ENCODE data around the gene ATG5.
"Not testable (repeated sequence)": the region's sequence is repeated elsewhere in the genome, so short reads cannot be mapped to it uniquely, and the experiment has no call there.

Gene ATG5

DNA sequence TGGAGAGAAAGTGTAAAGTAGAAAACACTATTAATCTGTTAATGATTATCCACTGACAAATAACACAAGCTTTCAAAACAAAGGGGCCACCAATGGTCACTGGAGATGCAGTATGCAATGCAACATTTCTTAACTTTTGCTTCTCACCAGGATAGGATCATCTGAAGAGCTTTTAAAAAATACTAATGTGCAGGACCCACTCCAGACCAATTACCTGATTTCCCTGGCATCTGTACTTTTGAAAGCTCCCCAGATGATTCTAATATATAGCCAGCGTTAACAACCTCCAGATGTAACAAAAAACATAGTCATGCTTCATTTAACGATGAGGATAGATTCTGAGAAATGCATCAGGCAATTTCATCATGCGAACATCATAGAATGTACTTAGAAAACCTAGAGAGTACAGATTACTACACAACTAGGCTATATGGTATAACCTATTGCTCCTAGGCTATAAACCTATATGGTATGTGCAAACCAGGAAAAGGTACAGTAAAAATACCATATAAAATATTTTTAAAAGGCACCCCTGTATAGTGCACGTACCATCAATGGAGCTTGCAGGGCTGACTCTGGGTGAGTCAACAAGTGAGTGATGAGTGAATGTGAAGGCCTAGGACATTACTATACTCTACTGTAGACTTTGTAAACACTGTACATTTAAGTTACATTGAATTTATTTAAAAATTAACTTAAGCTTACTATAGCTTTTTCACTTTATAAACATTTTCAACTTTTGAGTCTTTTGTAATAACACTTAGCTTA is 69.2 kb downstream of the ATG5 start:
- DNase-seq: no peak

DNA sequence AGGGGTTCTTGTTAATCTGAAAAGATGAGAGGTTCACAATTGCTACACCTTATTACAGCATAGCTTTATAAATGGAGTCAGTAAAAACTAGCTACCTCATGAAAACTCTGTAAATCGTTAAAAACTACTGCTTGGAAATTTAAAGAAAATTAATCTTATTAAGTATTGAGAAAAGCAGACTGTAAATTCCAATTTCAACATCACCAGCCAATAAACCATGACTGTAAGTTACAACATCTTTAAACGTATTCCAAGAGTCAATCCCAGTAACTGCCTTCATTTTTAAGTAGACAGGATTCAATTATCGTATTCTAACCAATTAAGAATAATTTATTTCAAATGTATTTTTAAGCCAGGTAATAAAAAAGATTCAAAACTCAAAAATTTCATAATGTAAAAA is 70.3 kb downstream of the ATG5 start:
- DNase-seq: no peak

DNA sequence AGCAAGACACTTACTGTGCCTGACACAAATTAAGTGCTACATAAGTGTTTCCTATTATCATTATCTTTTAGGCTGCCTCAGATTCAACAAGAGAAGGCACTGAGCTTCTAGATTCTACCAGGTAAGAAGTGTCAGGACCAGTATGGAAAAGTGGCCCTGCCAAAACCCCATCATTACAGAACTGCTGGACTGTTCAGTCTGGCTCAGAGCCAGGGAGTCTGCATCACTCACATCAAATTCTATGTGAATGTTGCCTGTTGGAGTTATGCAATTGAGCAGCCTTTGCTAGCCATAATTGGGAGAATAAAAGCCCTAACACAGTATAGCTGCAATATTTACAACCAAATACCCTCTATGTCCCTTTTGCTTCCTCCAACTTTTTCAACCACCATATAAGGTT is 70.9 kb downstream of the ATG5 start:
- no peak for DNase-seq

DNA sequence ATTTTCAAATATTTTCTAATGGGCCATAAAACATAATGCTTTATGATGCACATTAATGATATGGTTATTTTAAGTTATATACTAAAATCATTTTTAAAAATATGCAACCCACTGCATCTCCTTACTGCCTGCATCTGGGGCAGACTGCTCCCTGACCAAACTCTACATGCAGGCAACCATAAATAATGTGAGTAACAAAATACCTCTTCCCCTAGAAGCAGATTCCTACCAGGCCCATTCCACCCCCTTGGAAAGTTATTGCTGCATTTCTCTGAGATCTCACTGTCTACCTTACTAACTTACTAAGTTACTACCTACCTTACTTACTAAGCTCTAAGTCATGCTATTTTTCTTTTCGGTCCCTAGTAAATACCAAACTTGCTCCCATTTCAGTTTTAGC is 71.8 kb downstream of the ATG5 start:
- DNase-seq: no peak

DNA sequence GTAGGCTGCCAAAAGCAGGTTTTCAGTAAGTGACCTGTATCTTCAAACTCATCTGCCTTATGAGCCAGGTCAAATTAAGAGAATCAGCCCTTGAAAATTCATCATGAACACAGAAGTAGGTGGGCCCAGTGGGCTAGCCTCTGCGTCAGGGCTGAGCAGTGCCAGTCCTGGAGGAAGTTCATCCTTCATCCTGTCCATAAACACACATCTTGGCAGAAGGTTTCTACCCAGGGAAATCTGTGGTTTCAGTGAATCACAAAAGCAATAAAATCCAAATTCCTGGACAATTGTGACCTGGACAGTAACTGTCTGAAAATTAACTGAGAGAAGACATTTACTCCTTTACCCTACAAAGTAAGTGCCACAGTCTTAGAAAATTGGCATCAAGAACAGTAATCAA is 72.4 kb downstream of the ATG5 start:
- DNase-seq: no peak

DNA sequence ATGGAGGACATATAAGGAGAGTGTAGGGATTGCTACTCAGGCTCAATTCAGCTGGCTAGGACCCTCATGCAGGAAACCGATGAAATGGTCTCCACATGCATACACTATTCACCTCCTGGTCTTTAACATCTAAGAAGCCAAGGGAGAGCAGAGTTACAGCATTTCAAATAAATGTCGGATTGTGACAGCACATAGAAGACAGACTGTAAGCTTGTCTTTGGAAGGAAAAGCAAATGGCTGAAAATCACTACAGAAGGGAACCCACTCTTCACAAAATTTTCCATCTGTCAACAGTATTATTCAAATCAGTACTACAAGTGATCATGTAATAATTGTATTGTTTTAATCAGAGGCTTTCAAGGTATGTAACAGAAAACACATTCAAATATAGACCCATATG is 72.9 kb downstream of the ATG5 start:
- DNase-seq: no peak

DNA sequence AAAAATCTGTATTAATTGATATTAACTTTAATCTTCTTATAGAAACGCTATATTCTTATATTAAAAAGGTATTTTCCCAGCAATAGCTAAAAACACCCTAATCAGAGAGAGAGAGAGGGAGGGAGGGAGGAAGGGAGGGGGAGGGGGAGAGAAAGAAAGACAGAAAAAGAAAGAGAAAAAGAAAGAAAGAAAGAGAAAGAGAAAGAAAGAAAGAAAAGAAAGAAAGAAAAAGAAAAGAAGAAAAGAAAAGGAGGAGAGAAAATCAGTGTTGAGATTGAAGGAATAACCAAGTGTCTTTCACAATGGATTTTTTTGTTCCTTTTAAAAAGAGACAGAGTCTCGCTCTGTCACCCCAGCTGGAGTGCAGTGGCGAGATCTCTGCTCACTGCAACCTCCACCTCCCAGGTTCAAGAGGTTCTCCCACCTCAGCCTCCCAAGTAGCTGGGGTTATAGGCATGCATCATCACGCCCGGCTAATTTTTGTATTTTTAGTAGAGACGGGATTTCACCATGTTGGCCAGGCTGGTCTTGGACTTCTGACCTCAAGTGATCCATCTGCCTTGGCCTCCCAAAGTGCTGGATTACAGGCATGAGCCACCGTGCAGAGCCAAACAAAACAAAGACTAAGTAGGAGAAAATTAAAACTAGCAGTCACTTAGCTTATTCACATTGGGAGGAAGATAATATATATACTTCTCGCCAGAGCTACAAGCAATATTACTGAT is 73.9 kb downstream of the ATG5 start:
- DNase-seq: not testable (repeated sequence)

DNA sequence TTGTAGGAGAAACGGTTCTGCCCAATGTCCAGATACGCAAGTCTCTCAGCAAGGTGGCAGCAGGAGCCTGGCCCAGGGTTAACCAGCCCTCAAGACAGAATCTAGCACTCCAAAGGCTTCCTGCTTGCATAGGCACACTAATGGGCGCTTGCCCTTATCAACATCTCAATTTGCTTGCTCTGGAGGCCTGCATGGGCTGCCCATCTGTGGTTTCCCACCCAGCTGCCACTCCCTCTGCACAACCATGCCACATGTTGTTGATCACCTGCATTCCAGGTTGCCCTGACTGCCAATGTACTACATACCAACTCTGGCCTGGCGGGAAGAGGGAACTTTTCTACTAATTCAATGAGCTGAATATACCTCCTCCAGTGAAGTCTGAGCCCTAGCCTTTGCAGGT is 74.6 kb downstream of the ATG5 start:
- no peak for DNase-seq

DNA sequence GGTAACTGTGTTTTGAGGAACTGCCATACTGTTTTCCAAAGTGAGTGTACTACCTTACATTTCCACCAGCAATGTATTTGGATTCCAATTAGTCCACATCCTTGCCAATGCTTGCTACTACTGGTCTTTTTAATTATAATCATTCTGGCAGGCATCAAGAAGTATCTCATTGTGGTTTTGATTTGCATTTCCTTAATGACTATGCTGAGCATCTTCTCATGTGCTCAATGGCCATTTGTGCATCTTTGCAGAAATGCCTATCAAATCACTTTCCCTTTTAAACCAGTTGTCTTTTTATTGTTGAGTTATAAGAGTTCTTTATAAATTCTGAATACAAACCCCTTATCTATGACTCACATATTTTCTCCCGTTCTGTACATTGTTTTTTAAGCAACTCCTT is 75.9 kb downstream of the ATG5 start:
- no peak for DNase-seq

DNA sequence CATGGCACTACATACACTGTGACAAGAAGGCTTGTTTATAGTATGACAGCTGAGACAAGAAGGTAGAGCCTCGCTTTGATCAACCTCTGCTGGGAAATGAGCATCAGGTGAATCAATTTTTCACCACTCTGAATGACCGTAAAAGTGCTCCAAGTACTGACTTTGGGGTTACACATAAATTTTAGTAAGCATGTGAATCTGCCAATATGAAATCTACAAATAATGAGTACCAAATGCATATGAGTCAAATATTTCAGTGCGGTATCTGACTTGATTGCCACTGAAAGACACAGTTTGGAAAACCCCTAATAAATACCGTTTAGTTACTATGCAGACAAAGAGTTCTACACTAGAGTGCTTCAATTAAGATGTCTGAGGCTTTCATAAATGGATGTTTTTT is 77.8 kb downstream of the ATG5 start:
- no peak for DNase-seq

DNA sequence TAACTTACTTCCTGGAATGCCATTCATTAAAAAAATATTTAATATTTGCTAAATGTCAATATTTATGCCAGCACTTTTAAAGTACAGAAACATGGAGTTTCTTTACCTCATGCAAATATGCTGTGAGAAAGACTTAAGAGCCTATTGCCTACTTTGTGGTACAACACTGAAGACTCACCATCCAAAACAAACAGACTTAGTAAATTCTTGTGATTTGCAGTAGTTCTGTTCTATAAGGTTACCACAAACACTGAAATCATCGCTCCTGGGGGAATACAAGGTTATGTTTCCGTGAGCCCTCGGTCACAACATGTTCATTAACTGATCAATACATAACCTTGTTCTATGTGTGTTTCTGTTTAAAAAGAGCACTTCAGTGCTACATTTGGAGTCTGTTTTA is 78.3 kb downstream of the ATG5 start:
- DNase-seq: no peak

DNA sequence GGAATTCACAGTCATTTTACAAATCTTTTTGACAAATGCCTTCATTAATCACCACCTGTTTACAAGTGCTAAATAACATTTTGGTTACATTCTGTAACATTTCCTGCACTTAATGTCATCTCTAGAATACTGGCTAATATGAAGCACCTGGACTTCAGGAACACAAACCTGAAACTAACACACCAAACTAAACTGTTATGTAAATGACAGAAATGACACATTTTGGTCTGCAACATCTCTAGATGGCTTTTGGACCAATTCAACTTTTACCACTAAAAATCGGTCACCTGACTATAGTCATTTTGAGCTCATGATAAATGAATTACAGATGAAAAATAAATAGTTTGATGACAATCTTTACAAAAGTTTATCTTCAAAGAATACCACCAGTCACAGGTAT is 80.6 kb downstream of the ATG5 start:
- DNase-seq: no peak

DNA sequence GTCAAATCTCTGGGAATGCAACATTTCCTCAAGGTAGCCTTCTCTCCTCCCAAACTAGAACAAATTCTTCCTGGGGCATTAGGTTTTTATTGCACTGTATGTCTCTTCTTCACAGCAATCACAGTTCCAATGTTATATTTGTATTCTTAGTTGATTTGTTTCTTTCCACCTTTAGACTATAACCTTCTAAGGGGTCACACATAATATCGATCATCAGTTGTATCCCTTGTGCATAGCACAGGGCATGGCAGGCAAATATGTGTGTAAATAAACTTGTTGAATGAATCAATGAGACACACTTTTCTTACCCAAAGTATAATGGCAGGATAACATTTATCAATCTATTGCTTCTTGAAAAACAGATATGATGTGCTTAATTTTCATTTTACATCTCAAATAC is 81.0 kb downstream of the ATG5 start:
- no peak for DNase-seq

DNA sequence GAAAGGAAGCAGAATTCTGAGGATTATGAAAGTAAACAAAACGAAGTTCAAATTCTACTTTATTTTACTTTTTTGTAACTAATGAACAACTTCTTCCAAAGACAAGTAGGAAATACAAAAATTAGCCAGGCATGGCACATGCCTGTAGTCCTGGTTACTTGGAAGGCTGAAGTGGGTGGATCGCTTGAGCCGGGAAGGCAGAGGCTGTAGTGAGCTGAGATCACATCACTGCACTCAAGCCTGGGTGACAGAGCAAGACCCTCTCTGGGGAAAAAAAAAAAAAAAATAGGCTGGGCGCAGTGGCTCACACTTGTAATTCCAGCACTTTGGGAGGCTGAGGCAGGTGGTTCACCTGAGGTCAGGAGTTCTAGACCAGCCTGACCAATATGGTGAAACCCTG is 82.3 kb downstream of the ATG5 start:
- no peak for DNase-seq

DNA sequence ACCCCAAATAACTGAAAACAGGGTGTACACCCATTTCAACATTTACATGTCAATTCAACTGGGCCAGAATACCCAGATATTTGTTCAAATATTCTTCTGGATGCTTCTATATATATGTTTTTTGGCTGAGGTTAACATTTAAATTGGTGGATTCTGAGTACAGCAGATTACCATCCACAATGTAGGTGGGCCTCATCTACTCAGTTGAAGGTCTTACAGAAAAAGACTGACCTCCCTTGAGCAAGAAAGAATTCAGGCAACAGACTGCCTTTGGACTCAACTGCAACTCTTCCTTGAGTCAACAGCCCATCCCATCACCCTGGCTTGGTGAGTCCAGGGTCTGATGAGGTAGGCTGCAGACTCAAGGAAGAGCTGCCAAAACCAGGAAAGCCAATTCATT is 84.1 kb downstream of the ATG5 start:
- DNase-seq: no peak

DNA sequence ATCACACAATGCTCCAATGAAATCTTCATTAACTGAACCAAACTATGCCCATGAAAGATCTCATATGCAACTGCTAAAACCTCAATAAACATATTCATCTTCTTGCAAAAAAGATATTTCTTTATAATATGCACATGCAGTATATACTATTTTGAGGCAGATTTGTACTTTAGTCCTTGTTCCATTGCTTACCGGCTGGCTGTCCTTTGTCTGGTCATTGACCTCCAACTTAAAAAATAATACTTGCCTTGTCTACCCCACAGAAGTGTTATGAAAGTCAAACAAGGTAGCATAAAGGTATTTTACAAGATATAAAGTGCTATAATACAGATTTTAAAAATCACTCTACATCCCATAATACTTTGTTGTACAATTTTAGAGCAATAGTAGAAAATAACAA is 88.3 kb downstream of the ATG5 start:
- no peak for DNase-seq

DNA sequence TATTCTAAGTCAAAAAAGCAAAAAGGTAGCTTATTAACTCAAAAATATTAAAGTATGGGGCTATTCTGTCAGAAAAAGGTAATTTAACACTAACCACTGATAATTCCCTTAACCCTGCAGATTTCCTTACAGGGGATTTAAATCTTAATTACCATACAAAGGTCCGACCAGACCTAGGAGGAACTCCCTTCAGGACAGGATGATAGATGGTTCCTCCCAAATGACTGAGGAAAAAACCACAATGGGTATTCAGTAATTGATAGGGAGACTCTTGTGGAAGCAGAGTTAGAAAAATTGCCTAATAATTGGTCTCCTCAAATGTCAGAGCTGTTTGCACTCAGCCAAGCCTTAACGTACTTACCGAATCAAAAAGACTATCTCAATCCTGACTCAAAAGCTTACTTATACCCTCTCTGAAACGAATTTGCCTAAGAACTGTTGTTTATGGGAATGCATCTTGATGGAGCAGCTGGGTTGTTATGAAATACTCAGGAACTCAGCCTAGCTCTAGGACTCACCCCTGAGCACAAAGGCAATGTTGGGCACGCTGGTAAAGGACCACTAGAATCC is 95.6 kb downstream of the ATG5 start:
- DNase-seq: not testable (repeated sequence)

DNA sequence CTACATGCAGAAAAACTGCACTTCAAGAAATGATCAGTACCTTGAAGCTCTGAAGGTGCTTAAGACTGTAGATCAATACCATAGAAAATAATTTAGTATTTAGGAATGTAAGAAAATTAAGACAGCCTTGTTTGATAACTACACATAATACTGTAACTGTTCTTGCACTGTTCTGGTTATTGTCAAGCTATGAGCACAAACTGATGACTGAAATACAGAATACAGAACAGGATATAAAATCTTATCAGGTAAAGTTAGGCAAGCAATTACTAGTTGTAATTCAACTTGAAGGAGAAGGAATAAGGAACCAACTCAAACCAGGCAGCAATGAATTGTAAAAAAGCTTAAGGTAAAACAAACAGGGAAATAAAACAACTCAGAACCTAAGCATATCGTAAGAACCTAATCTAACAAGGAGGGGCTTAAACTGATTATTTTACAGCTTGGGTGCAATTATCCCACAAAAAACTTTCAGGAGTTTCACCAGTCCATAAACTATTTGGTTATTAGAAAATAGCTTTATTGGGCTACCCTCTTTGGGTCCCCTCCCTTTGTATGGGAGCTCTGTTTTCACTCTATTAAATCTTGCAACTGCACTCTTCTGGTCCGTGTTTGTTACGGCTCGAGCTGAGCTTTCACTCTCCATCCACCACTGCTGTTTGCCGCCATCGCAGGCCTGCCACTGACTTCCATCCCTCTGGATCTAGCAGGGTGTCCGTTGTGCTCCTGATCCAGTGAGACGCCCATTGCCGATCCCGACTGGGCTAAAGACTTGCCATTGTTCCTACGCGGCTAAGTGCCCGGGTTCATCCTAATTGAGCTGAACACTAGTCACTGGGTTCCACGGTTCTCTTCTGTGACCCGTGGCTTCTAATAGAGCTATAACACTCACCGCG is 97.7 kb downstream of the ATG5 start:
- DNase-seq: no peak

DNA sequence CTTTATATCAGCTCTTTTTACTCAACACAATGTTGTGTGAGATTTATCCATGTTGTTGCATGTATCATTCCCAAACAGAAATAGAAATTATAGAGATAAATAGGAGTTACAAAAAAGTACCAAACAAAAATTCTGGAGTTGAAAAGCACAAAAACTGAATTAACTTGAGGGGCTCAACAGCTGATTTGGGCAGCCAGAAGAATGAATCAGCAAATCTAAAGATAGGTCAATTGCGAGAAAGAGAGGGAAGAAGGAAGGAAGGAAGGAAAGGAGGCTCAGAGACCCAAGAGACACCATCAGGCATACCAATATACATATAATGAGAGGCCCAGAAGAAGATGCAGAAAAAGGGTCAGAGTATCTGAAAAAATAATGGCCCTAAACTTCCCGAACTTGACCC is 98.9 kb downstream of the ATG5 start:
- DNase-seq: no peak

DNA sequence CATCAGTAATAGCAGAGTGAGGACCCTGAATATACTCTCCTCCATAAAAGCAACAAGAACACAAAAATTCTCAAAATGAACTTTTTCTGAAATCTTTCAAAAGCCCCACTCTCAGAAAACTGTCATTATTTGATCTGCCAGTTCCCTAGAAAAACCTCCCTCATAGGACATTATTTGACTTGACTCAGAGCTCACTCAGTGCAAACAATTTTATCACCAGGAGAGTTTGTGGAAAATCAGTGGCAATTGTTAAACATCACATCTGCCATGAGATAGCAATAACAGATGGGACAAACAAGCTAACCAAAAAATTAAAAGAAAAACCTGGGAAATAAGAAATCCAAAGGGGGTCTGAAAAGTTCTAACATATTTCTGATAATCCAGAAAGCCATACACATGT is 100.0 kb downstream of the ATG5 start:
- DNase-seq: no peak

DNA sequence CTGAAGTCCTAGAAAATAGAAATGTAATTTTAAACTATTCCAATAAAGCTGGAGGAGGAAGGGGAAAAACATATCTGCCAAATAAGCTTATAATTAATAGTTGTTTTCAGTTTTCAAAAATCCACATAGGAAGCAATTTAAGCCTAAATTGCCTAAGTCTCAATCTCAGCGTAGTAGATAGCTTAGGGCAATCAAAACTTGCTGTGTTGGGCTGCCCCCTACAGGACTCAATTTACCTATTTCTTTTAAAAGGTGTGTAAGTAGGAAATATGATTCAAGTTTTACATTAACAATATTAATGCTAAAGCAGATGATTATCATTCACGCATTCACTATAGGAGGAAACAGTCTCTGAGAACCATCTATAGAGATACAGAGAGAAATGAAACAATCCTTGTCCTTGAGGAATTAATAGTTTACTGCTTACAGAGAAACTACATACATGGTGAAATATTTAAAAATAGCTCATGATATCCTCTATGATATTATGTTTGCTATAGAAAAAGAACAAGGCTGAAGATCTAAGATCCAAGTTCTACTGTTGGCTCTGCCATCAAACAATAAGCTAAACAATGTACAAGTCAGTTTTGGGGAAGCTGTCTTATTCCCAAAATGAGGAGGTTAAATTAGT is 102.1 kb downstream of the ATG5 start:
- peak; percentile 75 for DNase-seq

DNA sequence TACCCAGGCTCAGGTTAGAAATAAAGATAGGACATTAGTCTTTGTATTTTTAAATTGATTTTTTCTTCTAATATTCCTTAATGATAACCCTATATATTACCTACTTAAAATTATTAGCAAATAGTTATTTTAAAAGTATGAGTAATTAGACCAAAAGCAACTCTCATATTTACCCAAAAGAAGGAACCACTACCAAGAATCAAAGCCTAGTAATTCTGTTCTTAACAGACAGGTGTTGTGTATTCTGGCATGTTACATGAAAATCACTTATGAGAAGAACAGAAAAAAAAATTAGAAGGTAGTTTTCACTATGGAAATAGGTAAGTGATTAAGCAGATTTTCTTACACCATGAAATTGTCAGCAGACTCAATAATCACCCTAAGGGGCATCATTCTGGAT is 105.1 kb downstream of the ATG5 start:
- no peak for DNase-seq

DNA sequence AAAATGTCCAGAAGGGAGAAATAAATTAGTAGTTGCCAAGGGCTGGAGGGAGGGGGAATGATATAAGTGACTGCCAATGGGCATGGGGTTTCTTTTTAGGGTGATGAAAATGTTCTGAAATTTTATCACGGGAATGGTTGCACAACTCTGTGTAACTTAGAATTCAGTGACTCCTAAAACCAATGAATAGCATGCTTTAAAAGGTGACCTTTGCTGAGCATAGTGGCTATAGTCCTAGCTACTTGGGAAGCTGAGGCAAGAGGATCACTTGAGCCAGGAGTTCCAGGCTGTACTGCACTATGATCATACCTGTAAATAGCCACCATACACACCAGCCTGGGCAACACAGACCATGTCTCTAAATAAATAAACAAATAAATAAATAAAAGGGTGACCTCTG is 109.0 kb downstream of the ATG5 start:
- no peak for DNase-seq
